ENCODE measurements around the gene ABL1.
"Not testable (repeated sequence)": the region's sequence is repeated elsewhere in the genome, so short reads cannot be mapped to it uniquely, and the experiment has no call there.

ABL1 gene

GRCh38 chr9:130834371-130835336 lies at the start of gene ABL1:
Gene ABL1, plus strand, starts transcription at chr9:130835254. Its CDS starts 193 bp downstream, at chr9:130835447.
- DNase-seq = peak; percentile 96

- no peak for DNase-seq
These were observed 49.0 kb upstream of the ABL1 start for GRCh38 chr9:130785940-130786508.

GRCh38 chr9:130786526-130786925 lies 48.5 kb upstream of the ABL1 start:
- DNase-seq = no peak

- DNase-seq = no peak
These were observed 45.0 kb upstream of the ABL1 start for GRCh38 chr9:130789747-130790672.

- DNase-seq = no peak
These were observed 43.7 kb upstream of the ABL1 start for GRCh38 chr9:130791303-130791894.

GRCh38 chr9:130793589-130793988 lies 41.5 kb upstream of the ABL1 start:
- peak; percentile 15 for DNase-seq

- DNase-seq = not testable (repeated sequence)
These were observed 41.0 kb upstream of the ABL1 start for GRCh38 chr9:130794021-130794420.

- DNase-seq = not testable (repeated sequence)
These were observed 40.6 kb upstream of the ABL1 start for GRCh38 chr9:130794423-130794822.

- no peak for DNase-seq
These were observed 40.0 kb upstream of the ABL1 start for GRCh38 chr9:130794923-130795495.

- DNase-seq = not testable (repeated sequence)
These were observed 31.9 kb upstream of the ABL1 start for GRCh38 chr9:130803116-130803515.

- DNase-seq = no peak
These were observed 29.3 kb upstream of the ABL1 start for GRCh38 chr9:130805510-130806326.

GRCh38 chr9:130806327-130806716 lies 28.7 kb upstream of the ABL1 start:
- DNase-seq = peak; percentile 75

GRCh38 chr9:130810609-130811136 lies 24.4 kb upstream of the ABL1 start:
- no peak for DNase-seq

- DNase-seq = no peak
These were observed 19.7 kb upstream of the ABL1 start for GRCh38 chr9:130815242-130815808.

- no peak for DNase-seq
These were observed 17.1 kb upstream of the ABL1 start for GRCh38 chr9:130817914-130818313.

GRCh38 chr9:130820135-130820738 lies 14.8 kb upstream of the ABL1 start:
- no peak for DNase-seq

GRCh38 chr9:130823435-130823834 lies 11.6 kb upstream of the ABL1 start:
- DNase-seq = no peak

- DNase-seq = peak; percentile 45
These were observed 11.0 kb upstream of the ABL1 start for GRCh38 chr9:130824079-130824478.

- DNase-seq = peak; percentile 90
These were observed 10.3 kb upstream of the ABL1 start for GRCh38 chr9:130824643-130825350.

- DNase-seq = no peak
These were observed 9.8 kb upstream of the ABL1 start for GRCh38 chr9:130825351-130825651.

All from NCI-H69 (cell line).